Sigmoid colon (tissue), 7 donors: ENCODE measurements around the gene PSMB10. TPM values are rescaled to one million over a fixed set of nuclear protein-coding genes. Genes with fewer than 3 reads are reported as not detected.
A peak's percentile ranks its signal among the peaks of the same experiment; 100 is the strongest.

Source experiments
- DNase-seq: peaks from one replicate; pipeline ENCODE4 v3.0.0-alpha.2; 2019
- H3K27ac ChIP-seq, 4 donors: fragments of 200-600 bp; sonication (generic); one replicate each; pipeline ENCODE4 v1.5.1; 2016 to 2019; ENCODE audit warnings: mild to moderate bottlenecking in 1 of 4
- H3K27me3 ChIP-seq, 3 donors: fragments of 200-600 bp; sonication (generic); one replicate each; pipeline ENCODE4 v1.5.1; 2019; ENCODE audit warnings: mild to moderate bottlenecking in 1 of 3
- H3K36me3 ChIP-seq, 4 donors: fragments of 200-600 bp; sonication (generic); one replicate each; pipeline ENCODE4 v1.5.1; 2016 to 2019
- H3K4me1 ChIP-seq, 4 donors: fragments of 200-600 bp; sonication (generic); one replicate each; pipeline ENCODE4 v1.5.1; 2017 to 2019
- H3K4me3 ChIP-seq, 4 donors: fragments of 200-600 bp; sonication (generic); one replicate each; pipeline ENCODE4 v1.5.1; 2017 to 2019; ENCODE audit warnings: mild to moderate bottlenecking in 2 of 4, moderate library complexity in 1 of 4
- H3K9me3 ChIP-seq, 4 donors: fragments of 200-600 bp in 3 of 4; sonication (generic) in 3 of 4; one replicate each; pipeline versions ENCODE4 v1.5.1 to v1.6.1; 2013 to 2019
- CTCF ChIP-seq, 4 experiments: fragments of 450-650 bp in 3 of 4; fragments of 200-600 bp in 1 of 4; IDR thresholded peaks; one replicate each; pipeline ENCODE4 v1.5.1; 2016 to 2019; ENCODE audit warnings: antibody characterized with exemption in 4 of 4, mild to moderate bottlenecking in 3 of 4, moderate library complexity in 2 of 4
- EP300 ChIP-seq, 4 donors: sonication (generic); formaldehyde crosslinking; IDR thresholded peaks; one replicate each; pipeline ENCODE4 v1.6.1; 2017; ENCODE audit warnings: antibody characterized with exemption in 4 of 4
- POLR2A ChIP-seq, 2 donors: fragments of 450-650 bp; IDR thresholded peaks; one replicate each; pipeline ENCODE4 v1.6.1; 2016; ENCODE audit warnings: antibody characterized with exemption in 2 of 2, mild to moderate bottlenecking in 2 of 2, moderate library complexity in 2 of 2
- POLR2AphosphoS5 ChIP-seq, 4 donors: sonication (generic); formaldehyde crosslinking; IDR thresholded peaks; one replicate each; pipeline ENCODE4 v1.6.1; 2017; ENCODE audit warnings: antibody characterized with exemption in 4 of 4
- WGBS, 2 donors: extraction: QIAGEN DNeasy Blood & Tissue Kit; methylation state at CpG; one replicate each; pipeline ENCODE4 v1.1.7; 2013; 5-methylcytosine and 5-hydroxymethylcytosine counted together
- intact Hi-C: fragments of 100-400 bp; cut with DNase I; formaldehyde crosslinking; loops from one replicate; pipeline ENCODE4 v1.15.1; 2023
- polyA plus RNA-seq, 3 donors: library from polyadenylated mRNA; stranded (reverse); fragments of 200-250 nt; gene quantifications; one replicate each; pipeline ENCODE4 v1.2.3, GENCODE V29; 2013
- total RNA-seq, 4 donors: library from RNA; depleted of rRNA; stranded (reverse); fragments of >200 nt; gene quantifications; one replicate each; pipeline ENCODE4 v1.1.0, GENCODE V29; 2016
- donor health status: healthy with polysubstance abuse.
- donor health status: Bipolar disorder and iron deficiency.
- donor health status: healthy.

Gene PSMB10
- total and polyA plus RNA-seq, 7 donors = 37.1 to 200 (median 61.0) TPM

DNA sequence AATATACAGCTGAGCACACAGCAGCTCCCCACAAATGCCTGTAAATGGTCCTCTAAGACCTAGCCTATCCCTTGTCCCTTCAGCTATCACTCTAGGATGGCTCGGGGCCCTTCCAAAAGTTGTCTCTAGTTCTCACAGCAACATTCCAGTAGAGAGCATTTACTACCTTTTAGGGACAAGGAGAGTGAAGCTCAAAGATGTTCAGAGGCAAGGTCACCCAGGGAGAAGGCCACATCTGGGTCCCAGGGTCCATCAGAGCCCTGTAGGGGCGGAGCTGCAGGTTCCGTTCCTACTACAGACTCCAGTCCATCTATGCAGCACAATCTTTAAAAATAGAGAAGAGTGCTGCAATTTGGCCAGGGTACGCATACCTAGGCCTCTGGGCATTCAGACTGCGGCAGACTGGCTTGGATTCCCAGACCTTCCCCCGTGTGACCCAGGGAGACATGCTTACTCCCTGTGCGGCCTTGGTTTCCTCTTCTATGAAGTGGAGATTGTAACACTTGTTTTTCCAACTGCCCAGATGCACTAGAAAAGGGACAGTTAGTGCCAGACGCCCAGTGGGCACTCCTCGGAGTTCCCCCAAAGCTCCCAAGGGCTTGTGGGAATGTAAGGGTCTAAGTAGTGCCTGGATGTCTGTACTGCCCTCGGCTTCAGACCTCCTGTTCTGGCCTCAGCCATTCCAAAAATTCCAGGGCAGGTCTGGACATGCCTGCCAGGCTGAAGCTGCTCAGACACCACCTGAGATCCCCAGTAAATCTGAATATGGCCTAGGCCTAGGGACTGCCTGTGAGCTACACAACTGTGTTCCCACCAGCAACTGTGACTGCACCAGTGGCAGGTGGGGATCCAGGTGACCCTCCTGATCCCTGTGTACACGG, 29.3 kb upstream of the PSMB10 start:
- Histone ChIP-seq H3K27me3 (no peaks in the 10 kb centered on the region), H3K36me3 (peaks cover 8 to 25% (median 22%) of the 10 kb centered on the region in 4 donors), H3K4me3 (peak overlapping the region in 3 of 4 donors; percentile 71 to 88 (median 81)), H3K4me1 (peaks cover 0 to 68% (median 55%) of the 10 kb centered on the region in 4 donors), H3K9me3 (no peaks in the 10 kb centered on the region), H3K27ac (peak overlapping the region; percentile 93 to 99 (median 96))
- 83 to 87% methylated on average over 11 of the region's 11 CpGs for WGBS, 2 donors
- no peak for DNase-seq
- TF ChIP-seq EP300 (IDR thresholded peaks at IDR 0.05) = no peak
- no peak for TF ChIP-seq POLR2A (IDR thresholded peaks at IDR 0.05)
- no peak for TF ChIP-seq POLR2AphosphoS5 (IDR thresholded peaks at IDR 0.05)
- TF ChIP-seq CTCF (IDR thresholded peaks at IDR 0.05) = no peak
- intact Hi-C loops = no loop called here

DNA sequence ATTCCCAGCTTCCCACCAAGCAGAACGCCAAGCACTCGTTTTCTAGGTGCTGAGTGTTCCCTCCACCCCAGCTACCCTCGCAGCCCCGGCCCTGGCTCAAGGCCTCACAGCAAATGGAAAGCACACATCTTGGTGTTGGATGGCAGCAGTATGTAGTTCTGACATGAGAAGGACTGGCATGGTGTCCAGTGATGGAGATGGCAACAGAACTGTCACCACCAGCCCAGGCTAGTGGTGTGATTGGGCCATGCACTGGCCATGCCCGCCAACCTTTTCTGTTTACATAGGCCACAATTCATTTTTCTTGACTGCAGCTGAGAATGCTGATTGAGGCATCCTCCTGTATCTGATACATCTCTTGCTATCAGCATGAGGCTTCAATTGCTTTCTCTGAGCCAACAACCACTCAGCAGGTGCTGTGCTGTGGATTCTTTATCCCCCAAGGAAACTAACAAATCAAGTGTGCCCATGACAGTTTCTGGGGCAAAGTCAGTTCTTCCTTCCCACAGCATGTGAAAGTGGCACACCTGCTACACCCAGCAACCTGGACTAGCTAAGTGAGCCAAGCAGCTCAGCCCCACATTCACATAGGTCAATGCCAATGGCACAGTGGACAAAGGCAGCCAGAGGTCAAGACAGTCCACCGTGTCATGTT, 28.0 kb upstream of the PSMB10 start:
- Histone ChIP-seq H3K4me3 (no peak overlapping the region), H3K27me3 (no peaks in the 10 kb centered on the region), H3K4me1 (peaks cover 0 to 80% (median 65%) of the 10 kb centered on the region in 4 donors), H3K36me3 (peaks cover 18 to 38% (median 30%) of the 10 kb centered on the region in 4 donors), H3K9me3 (no peaks in the 10 kb centered on the region), H3K27ac (peak overlapping the region; percentile 31 to 99 (median 96))
- DNase-seq = no peak
- TF ChIP-seq CTCF (IDR thresholded peaks at IDR 0.05) (no peak), EP300 (IDR thresholded peaks at IDR 0.05) (no peak), POLR2A (IDR thresholded peaks at IDR 0.05) (no peak), POLR2AphosphoS5 (IDR thresholded peaks at IDR 0.05) (no peak)
- intact Hi-C loops = no loop called here
- 91 to 92% methylated on average over 6 of the region's 6 CpGs for WGBS, 2 donors

DNA sequence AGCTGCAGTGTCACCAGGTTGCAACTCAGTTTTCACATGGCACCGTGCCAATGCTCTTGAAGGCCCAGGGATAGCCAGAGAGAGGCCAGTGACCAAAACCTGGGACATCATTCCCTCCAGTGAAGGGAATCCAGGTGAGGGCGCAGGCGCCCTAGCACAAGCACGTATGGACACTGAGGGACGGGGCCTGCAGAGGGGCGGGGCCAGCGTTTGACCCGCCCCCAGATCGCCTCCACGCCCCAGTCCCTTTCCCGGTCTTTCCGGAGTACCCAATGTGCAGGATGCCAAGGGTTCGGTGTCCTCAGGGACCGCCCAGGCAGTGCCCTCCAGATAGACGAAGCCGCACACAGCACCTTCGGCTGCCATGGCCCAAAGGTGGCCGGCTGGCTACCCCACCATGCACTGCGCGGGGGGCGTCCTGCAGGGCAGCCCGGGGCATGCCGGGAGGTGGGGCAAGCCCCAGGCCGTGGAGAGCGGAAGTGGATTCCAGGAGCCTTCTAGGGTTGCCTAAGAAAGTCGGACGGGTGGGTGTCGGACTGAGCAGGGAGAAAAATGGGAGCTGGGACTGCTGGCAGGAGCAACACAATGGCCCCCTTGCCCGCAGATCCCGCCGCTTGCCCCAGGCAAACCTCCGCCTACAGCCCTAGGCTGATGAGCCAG, 27.1 kb upstream of the PSMB10 start:
- no peak for TF ChIP-seq POLR2AphosphoS5 (IDR thresholded peaks at IDR 0.05)
- TF ChIP-seq POLR2A (IDR thresholded peaks at IDR 0.05) = no peak
- no peak for TF ChIP-seq EP300 (IDR thresholded peaks at IDR 0.05)
- TF ChIP-seq CTCF (IDR thresholded peaks at IDR 0.05) = no peak
- intact Hi-C loops = no loop called here
- peaks cover 22 to 46% (median 32%) of the 10 kb centered on the region in 4 donors for H3K36me3 ChIP-seq
- no peak for DNase-seq
- H3K27ac ChIP-seq = peak overlapping the region; percentile 31 to 99 (median 96)
- H3K9me3 ChIP-seq = no peaks in the 10 kb centered on the region
- H3K27me3 ChIP-seq = no peaks in the 10 kb centered on the region
- no peak overlapping the region for H3K4me3 ChIP-seq
- 58 to 74% methylated on average over 32 of the region's 32 CpGs for WGBS, 2 donors
- H3K4me1 ChIP-seq = peaks cover 0 to 84% (median 72%) of the 10 kb centered on the region in 4 donors

DNA sequence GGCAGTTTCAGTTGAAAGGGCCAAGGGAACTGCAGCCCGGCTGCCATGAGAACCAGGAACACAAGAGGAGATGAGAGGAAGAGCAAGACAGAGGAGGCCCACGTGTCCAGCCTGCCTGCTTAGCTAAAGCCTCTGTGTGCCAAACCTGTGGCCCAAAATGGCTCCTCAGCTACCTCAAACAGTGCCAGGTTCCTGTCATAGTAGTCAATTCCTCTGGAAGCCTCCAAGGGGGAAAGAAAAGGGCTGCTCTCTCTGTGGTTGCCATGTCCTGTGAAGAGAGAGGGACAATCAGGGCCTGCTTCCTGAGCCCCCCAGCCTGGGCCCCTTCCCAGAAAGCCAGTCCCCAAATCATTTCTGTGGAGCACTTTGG, 26.6 kb upstream of the PSMB10 start:
- Histone ChIP-seq H3K27ac (peak overlapping the region; percentile 31 to 99 (median 96)), H3K36me3 (peaks cover 23 to 51% (median 35%) of the 10 kb centered on the region in 4 donors), H3K4me1 (peaks cover 0 to 84% (median 73%) of the 10 kb centered on the region in 4 donors), H3K27me3 (no peaks in the 10 kb centered on the region), H3K9me3 (no peaks in the 10 kb centered on the region), H3K4me3 (no peak overlapping the region)
- TF ChIP-seq CTCF (IDR thresholded peaks at IDR 0.05) (no peak), POLR2AphosphoS5 (IDR thresholded peaks at IDR 0.05) (no peak), POLR2A (IDR thresholded peaks at IDR 0.05) (no peak), EP300 (IDR thresholded peaks at IDR 0.05) (no peak)
- intact Hi-C loops = no loop called here
- no peak for DNase-seq
- 75 to 77% methylated on average over 2 of the region's 2 CpGs for WGBS, 2 donors
